IPS DF 4.7 (cell line): ENCODE measurements around the gene PCA3.
A peak's percentile ranks its signal among the peaks of the same experiment; 100 is the strongest.

Source experiments
- DNase-seq: peaks from one replicate; pipeline ENCODE4 v3.0.0-alpha.2; 2013; ENCODE audit warnings: low spot score; ENCODE audit errors: extremely low read depth

The PCA3 gene

GRCh38 chr9:76756941-76757673, 7.1 kb upstream of the PCA3 start:
- DNase-seq, result no peak

GRCh38 chr9:76758476-76758875, 5.8 kb upstream of the PCA3 start:
- DNase-seq, result no peak

GRCh38 chr9:76759732-76760131, 4.5 kb upstream of the PCA3 start:
- DNase-seq, result no peak

GRCh38 chr9:76761448-76761847, 2.8 kb upstream of the PCA3 start:
- DNase-seq, result no peak

GRCh38 chr9:76766126-76766525, 1.9 kb downstream of the PCA3 start:
- DNase-seq, result no peak

- no peak for DNase-seq
Measured at GRCh38 chr9:76772686-76773445, 8.6 kb downstream of the PCA3 start.

- no peak for DNase-seq
Measured at GRCh38 chr9:76784881-76785280, 20.6 kb downstream of the PCA3 start.

- DNase-seq, result no peak
Measured at GRCh38 chr9:76785501-76785900, 21.3 kb downstream of the PCA3 start.

GRCh38 chr9:76787677-76788076, 23.4 kb downstream of the PCA3 start:
- DNase-seq, result no peak

GRCh38 chr9:76789840-76790239, 25.6 kb downstream of the PCA3 start:
- no peak for DNase-seq

GRCh38 chr9:76793784-76794431, 29.7 kb downstream of the PCA3 start:
- no peak for DNase-seq

GRCh38 chr9:76796296-76796695, 32.1 kb downstream of the PCA3 start:
- no peak for DNase-seq

- DNase-seq, result no peak
Measured at GRCh38 chr9:76798527-76798926, 34.3 kb downstream of the PCA3 start.

GRCh38 chr9:76799473-76799872, 35.2 kb downstream of the PCA3 start:
- DNase-seq, result no peak

- no peak for DNase-seq
Measured at GRCh38 chr9:76800901-76801300, 36.7 kb downstream of the PCA3 start.

- no peak for DNase-seq
Measured at GRCh38 chr9:76803083-76803482, 38.8 kb downstream of the PCA3 start.

GRCh38 chr9:76803762-76804161, 39.5 kb downstream of the PCA3 start:
- no peak for DNase-seq

GRCh38 chr9:76808636-76809035, 44.4 kb downstream of the PCA3 start:
- DNase-seq, result no peak

- DNase-seq, result peak; percentile 28
Measured at GRCh38 chr9:76810377-76810957, 46.2 kb downstream of the PCA3 start.

- no peak for DNase-seq
Measured at GRCh38 chr9:76812591-76812990, 48.4 kb downstream of the PCA3 start.

- DNase-seq, result no peak
Measured at GRCh38 chr9:76817489-76817888, 53.3 kb downstream of the PCA3 start.

GRCh38 chr9:76818271-76818670, 54.0 kb downstream of the PCA3 start:
- DNase-seq, result no peak
